ENCODE measurements around the gene LONP2. TPM values are rescaled to one million over a fixed set of nuclear protein-coding genes. Genes with fewer than 3 reads are reported as not detected.

LONP2 gene
- polyA plus RNA-seq, 3 donors: 21.5 to 35.6 (median 26.0) TPM

- peaks cover 0 to 3% of the 10 kb centered on the region in 2 donors for H3K4me1 ChIP-seq (ENCODE audit: control insufficient read depth in 1 of 2, insufficient read depth in 2 of 2, low read length in 2 of 2)
- peaks cover 63% of the 10 kb centered on the region for H3K79me2 ChIP-seq (ENCODE audit: insufficient read depth, low read length)
- H3K4me1 Mint-ChIP-seq: peaks cover 15% of the 10 kb centered on the region
- H3K36me3 ChIP-seq (replicated peaks in 1 of 2; ENCODE audit: control insufficient read depth in 1 of 2, insufficient read depth in 2 of 2, low read length in 2 of 2): peaks cover 31 to 65% of the 10 kb centered on the region in 2 donors
- intact Hi-C loops (cut with micrococcal nuclease): no loop called here
- H3K4me2 ChIP-seq (replicated peaks; ENCODE audit: extremely low read depth, low read length, poor library complexity, severe bottlenecking): no peak overlapping the region
- WGBS (ENCODE audit: insufficient coverage): no CpG with 5 or more reads among the region's 4 CpGs
- H3K9me3 Mint-ChIP-seq: no peaks in the 10 kb centered on the region
- H3K27ac ChIP-seq (ENCODE audit: low read depth in 1 of 2, low read length in 2 of 2): no peak overlapping the region
- DNase-seq: no peak
- H3K4me3 Mint-ChIP-seq: no peak overlapping the region
- H4K20me1 ChIP-seq (ENCODE audit: insufficient read depth, low read length): peaks cover 68% of the 10 kb centered on the region
- no peak overlapping the region for H2AFZ ChIP-seq (ENCODE audit: insufficient read depth, low read depth, low read length, poor library complexity, severe bottlenecking)
- H3K9me3 ChIP-seq (replicated peaks in 1 of 2; ENCODE audit: control insufficient read depth in 1 of 2, insufficient read depth in 1 of 2, low read length in 2 of 2): no peaks in the 10 kb centered on the region
- no peak overlapping the region for H3K4me3 ChIP-seq (replicated peaks in 1 of 3; ENCODE audit: low read depth in 2 of 3, low read length in 3 of 3)
- H3K9ac ChIP-seq (ENCODE audit: insufficient read depth, low read length, poor library complexity, severe bottlenecking): no peak overlapping the region
- H3K27me3 ChIP-seq (ENCODE audit: control insufficient read depth in 2 of 2, insufficient read depth in 2 of 2, low read length in 2 of 2): no peaks in the 10 kb centered on the region
- peak overlapping the region in 2 of 7 donors; percentile 50 to 80 for H3K27ac Mint-ChIP-seq
- TF ChIP-seq CTCF (IDR thresholded peaks at IDR 0.05): no peak
- no peaks in the 10 kb centered on the region for H3K27me3 Mint-ChIP-seq (ENCODE audit: low read depth in 3 of 3)
- H3K36me3 Mint-ChIP-seq: peaks cover 44 to 63% of the 10 kb centered on the region in 2 donors
These were observed 112.7 kb downstream of the LONP2 start for GRCh38 chr16:48356633-48357376.

GRCh38 chr16:48358419-48358818 is 114.3 kb downstream of the LONP2 start:
- no peaks in the 10 kb centered on the region for H3K27me3 Mint-ChIP-seq (ENCODE audit: low read depth in 3 of 3)
- H3K9me3 Mint-ChIP-seq: no peaks in the 10 kb centered on the region
- H3K27ac Mint-ChIP-seq: peak overlapping the region in 1 of 7 donors; percentile 43
- peaks cover 39 to 55% of the 10 kb centered on the region in 2 donors for H3K36me3 Mint-ChIP-seq
- Histone ChIP-seq H3K4me3 (replicated peaks in 1 of 3; ENCODE audit: low read depth in 2 of 3, low read length in 3 of 3) (no peak overlapping the region), H3K36me3 (replicated peaks in 1 of 2; ENCODE audit: control insufficient read depth in 1 of 2, insufficient read depth in 2 of 2, low read length in 2 of 2) (peaks cover 25 to 57% of the 10 kb centered on the region in 2 donors), H3K9ac (ENCODE audit: insufficient read depth, low read length, poor library complexity, severe bottlenecking) (no peak overlapping the region), H4K20me1 (ENCODE audit: insufficient read depth, low read length) (peaks cover 71% of the 10 kb centered on the region), H3K4me1 (ENCODE audit: control insufficient read depth in 1 of 2, insufficient read depth in 2 of 2, low read length in 2 of 2) (peaks cover 0 to 3% of the 10 kb centered on the region in 2 donors), H3K79me2 (ENCODE audit: insufficient read depth, low read length) (peaks cover 79% of the 10 kb centered on the region), H3K27me3 (ENCODE audit: control insufficient read depth in 2 of 2, insufficient read depth in 2 of 2, low read length in 2 of 2) (no peaks in the 10 kb centered on the region), H3K9me3 (replicated peaks in 1 of 2; ENCODE audit: control insufficient read depth in 1 of 2, insufficient read depth in 1 of 2, low read length in 2 of 2) (no peaks in the 10 kb centered on the region), H3K27ac (ENCODE audit: low read depth in 1 of 2, low read length in 2 of 2) (no peak overlapping the region), H3K4me2 (replicated peaks; ENCODE audit: extremely low read depth, low read length, poor library complexity, severe bottlenecking) (no peak overlapping the region), H2AFZ (ENCODE audit: insufficient read depth, low read depth, low read length, poor library complexity, severe bottlenecking) (no peak overlapping the region)
- no peak for TF ChIP-seq CTCF (IDR thresholded peaks at IDR 0.05)
- H3K4me1 Mint-ChIP-seq: peaks cover 20% of the 10 kb centered on the region
- no peak overlapping the region for H3K4me3 Mint-ChIP-seq
- intact Hi-C loops (cut with micrococcal nuclease): no loop called here
- WGBS (ENCODE audit: insufficient coverage): no CpG with 5 or more reads among the region's 3 CpGs
- DNase-seq: no peak
